ENCODE measurements around the gene F7.
"Not testable (repeated sequence)": the region's sequence is repeated elsewhere in the genome, so short reads cannot be mapped to it uniquely, and the experiment has no call there.

Gene F7

DNA sequence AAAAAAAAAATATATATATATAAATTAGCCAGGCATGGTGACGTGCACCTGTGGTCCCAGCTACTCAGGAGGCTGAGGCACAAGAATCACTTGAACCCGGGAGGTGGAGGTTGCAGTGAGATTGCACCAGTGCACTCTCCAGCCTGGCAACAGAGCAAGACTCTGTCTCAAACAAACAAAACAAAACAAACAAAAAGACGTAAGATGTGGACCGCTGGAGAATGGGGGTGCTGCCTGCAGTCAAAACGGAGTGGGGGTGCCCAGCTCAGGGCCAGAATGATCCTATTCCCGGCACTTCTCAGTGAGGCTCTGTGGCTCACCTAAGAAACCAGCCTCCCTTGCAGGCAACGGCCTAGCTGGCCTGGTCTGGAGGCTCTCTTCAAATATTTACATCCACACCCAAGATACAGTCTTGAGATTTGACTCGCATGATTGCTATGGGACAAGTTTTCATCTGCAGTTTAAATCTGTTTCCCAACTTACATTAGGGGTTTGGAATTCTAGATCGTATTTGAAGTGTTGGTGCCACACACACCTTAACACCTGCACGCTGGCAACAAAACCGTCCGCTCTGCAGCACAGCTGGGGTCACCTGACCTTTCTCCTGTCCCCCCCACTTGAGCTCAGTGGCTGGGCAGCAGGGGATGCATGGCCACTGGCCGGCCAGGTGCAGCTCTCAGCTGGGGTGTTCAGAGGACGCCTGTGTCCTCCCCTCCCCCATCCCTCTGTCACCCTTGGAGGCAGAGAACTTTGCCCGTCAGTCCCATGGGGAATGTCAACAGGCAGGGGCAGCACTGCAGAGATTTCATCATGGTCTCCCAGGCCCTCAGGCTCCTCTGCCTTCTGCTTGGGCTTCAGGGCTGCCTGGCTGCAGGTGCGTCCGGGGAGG, at the start of gene F7:
Gene F7, plus strand, starts transcription at position 760 of the 889 bp plus-strand sequence. Its CDS starts 51 bp downstream, at position 811.
- peaks cover 8% of the 10 kb centered on the region for H3K4me1 Mint-ChIP-seq (ENCODE audit: low read depth)
- no peak within 1 kb of the TSS for H3K4me3 Mint-ChIP-seq
- no peaks in the 10 kb centered on the region for H3K36me3 Mint-ChIP-seq (ENCODE audit: low read depth)
- no peaks in the 10 kb centered on the region for H3K9me3 Mint-ChIP-seq
- H3K27me3 Mint-ChIP-seq, result peaks cover 4% of the 10 kb centered on the region
- no peak within 1 kb of the TSS for H3K27ac Mint-ChIP-seq

DNA sequence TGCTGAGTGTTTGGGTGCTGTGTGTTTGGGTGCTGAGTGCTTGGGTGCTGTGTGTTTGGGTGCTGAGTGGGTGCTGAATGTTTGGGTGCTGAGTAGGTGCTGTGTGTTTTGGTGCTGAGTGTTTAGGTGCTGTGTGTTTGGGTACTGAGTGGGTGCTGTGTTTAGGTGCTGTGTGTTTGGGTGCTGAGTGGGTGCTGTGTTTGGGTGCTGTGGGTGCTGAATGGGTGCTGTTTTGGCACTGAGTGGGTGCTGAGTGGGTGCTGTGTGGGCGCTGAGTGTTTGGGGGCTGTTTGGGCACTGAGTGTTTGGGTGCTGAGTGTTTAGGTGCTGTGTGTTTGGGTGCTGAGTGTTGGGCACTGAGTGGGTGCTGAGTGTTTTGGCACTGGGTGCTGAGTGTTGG, 48.5 kb upstream of the F7 start:
- H3K4me3 Mint-ChIP-seq, result no peak overlapping the region
- H3K4me1 Mint-ChIP-seq (ENCODE audit: low read depth), result no peaks in the 10 kb centered on the region
- H3K27ac Mint-ChIP-seq, result no peak overlapping the region
- no peaks in the 10 kb centered on the region for H3K36me3 Mint-ChIP-seq (ENCODE audit: low read depth)
- H3K9me3 Mint-ChIP-seq, result no peaks in the 10 kb centered on the region
- no peaks in the 10 kb centered on the region for H3K27me3 Mint-ChIP-seq

DNA sequence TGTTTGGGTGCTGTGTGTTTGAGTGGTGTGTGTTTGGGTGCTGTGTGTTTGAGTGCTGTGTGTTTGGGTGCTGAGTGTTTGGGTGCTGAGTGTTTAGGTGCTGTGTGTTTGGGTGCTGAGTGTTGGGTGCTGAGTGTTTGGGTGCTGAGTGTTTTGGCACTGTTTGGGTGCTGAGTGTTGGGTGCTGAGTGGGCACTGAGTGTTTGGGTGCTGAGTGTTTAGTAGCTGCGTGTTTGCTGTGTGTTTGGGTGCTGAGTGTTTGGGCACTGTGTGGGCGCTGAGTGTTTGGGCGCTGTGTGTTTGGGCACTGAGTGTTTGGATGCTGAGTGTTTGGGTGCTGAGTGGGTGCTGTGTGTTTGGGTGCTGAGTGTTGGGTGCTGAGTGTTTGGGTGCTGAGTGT, 48.0 kb upstream of the F7 start:
- H3K36me3 Mint-ChIP-seq (ENCODE audit: low read depth); H3K4me3 Mint-ChIP-seq; H3K4me1 Mint-ChIP-seq (ENCODE audit: low read depth); H3K27ac Mint-ChIP-seq; H3K27me3 Mint-ChIP-seq; H3K9me3 Mint-ChIP-seq: not testable (repeated sequence)

DNA sequence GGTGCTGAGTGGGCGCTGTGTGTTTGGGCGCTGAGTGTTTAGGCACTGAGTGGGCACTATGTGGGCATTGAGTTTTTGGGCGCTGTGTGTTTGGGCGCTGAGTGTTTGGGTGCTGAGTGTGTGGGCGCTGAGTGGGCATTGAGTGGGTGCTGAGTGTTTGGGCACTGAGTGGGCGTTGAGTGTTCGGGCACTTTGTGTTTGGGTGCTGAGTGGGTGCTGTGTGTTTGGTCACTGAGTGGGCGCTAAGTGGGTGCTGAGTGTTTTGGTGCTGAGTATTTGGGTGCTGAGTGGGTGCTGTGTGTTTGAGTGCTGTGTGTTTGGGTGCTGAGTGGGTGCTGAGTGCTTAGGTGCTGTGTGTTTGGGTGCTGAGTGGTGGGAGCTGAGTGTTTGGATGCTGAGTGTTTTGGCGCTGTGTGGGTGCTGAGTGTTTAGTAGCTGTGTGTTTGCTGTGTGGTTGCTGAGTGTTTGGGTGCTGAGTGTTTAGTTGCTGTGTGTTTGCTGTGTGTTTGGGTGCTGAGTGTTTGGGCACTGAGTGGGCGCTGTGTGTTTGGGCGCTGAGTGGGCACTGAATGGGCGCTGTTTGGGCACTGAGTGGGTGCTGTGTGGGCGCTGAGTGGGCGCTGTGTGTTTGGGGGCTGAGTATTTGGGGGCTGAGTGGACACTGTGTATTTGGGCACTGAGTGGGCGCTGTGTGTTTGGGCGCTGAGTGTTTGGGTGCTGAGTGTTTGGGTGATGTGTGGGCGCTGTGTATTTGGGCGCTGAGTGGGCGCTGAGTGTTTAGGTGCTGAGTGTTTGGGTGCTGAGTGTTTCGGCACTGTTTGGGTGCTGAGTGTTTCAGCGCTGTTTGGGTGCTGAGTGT, 47.2 kb upstream of the F7 start:
- no peak overlapping the region for H3K4me3 Mint-ChIP-seq
- no peaks in the 10 kb centered on the region for H3K9me3 Mint-ChIP-seq
- no peaks in the 10 kb centered on the region for H3K27me3 Mint-ChIP-seq
- H3K36me3 Mint-ChIP-seq (ENCODE audit: low read depth), result no peaks in the 10 kb centered on the region
- no peaks in the 10 kb centered on the region for H3K4me1 Mint-ChIP-seq (ENCODE audit: low read depth)
- no peak overlapping the region for H3K27ac Mint-ChIP-seq

DNA sequence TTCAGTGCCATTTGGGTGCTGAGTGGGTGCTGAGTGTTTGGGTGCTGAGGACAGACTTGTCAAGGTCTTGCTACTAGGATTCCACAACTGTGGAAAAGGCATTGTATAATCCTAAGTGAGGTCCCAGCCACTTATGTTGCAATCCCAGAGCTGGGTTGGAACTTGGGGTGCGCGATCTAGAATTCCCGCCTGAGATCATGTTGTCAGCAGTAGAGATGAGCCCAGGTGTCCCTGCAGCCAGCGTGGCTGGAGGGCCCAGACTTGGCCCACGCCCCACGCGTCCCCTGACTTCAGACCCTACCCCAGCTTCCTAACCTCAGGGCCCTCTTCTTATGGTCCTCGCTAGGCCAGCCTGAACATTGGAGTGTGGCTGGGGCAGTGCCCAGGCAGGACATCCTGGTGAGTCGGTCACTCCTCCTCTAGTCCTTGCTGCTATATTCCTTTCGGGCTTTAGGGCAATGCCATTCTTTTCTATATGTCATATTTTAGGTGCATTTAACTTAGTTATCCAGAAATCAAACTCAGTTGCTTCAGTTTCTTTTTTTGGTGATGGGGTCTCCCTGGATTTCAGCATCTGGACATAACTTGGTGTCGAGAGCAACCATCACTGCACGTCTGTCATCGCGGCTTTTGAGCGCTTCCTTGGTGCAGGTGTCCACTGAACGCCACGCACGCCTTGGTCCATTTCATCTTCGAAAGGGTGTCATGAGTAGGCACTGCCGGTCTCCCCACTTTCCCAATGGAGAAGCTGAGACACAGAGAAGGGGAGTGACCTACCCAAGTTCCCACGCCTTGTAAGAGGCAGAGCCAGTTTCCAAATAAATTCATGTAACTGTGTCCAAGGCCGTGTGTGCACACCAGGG, 46.4 kb upstream of the F7 start:
- no peak overlapping the region for H3K27ac Mint-ChIP-seq
- H3K4me3 Mint-ChIP-seq, result no peak overlapping the region
- no peaks in the 10 kb centered on the region for H3K27me3 Mint-ChIP-seq
- no peaks in the 10 kb centered on the region for H3K4me1 Mint-ChIP-seq (ENCODE audit: low read depth)
- H3K9me3 Mint-ChIP-seq, result no peaks in the 10 kb centered on the region
- no peaks in the 10 kb centered on the region for H3K36me3 Mint-ChIP-seq (ENCODE audit: low read depth)

DNA sequence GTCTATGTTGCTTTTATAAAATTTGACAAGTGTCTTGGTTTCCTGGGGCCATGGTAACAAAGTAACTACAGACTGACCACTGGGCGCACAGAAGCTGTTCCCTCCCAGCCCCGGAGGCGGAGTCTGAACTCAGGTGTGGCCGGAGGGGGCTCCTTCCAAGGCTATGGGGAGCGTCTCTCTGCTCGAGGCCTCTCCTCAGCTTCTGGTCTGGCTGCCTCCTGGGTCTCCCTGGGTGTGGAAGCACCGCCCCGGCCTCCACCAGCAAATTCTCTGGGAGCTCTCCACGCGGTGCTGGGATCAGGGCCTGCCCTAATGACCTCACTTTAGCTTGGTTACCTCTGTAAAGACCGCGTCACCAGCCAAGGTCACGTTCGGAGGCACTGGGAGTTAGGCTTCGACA, 45.7 kb upstream of the F7 start:
- Mint-ChIP-seq H3K27me3 (no peaks in the 10 kb centered on the region), H3K36me3 (ENCODE audit: low read depth) (no peaks in the 10 kb centered on the region), H3K4me1 (ENCODE audit: low read depth) (no peaks in the 10 kb centered on the region), H3K9me3 (no peaks in the 10 kb centered on the region), H3K4me3 (no peak overlapping the region), H3K27ac (no peak overlapping the region)

DNA sequence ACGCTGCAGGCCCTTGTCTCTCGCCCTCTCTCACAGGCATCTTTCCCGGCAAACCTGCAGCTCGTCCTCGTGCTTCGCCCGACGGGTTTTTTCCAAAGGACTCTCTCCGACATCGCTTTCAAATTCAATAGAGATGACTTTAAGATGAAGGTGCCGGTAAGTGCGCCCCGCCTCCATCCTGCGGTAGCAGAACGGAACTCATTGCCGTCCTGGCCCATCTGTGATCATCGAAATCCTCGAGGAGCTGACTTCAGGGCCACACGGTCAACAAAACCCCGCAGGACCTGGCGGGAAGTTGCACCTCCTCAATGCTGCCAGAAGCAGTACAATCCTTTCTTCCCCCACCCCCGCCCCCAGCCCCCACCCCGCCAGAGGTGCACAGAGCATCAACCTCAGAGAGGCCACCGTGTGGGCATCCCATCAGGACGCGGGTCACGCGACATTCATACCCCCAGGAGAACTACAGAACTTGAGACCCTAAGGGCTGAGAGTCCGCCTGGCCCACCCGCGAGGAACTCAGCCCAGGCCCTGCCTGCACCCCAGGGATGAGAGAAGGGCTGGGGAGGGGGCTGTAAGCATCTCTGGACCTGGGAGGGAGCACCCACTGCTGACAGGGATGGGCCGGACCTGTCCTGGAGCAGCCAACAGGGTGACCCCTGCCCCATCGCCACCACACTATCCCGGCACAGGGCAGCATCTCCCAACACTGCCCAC, 44.9 kb upstream of the F7 start:
- Mint-ChIP-seq H3K27ac (no peak overlapping the region), H3K4me3 (no peak overlapping the region), H3K27me3 (no peaks in the 10 kb centered on the region), H3K9me3 (no peaks in the 10 kb centered on the region), H3K36me3 (ENCODE audit: low read depth) (no peaks in the 10 kb centered on the region), H3K4me1 (ENCODE audit: low read depth) (no peaks in the 10 kb centered on the region)

DNA sequence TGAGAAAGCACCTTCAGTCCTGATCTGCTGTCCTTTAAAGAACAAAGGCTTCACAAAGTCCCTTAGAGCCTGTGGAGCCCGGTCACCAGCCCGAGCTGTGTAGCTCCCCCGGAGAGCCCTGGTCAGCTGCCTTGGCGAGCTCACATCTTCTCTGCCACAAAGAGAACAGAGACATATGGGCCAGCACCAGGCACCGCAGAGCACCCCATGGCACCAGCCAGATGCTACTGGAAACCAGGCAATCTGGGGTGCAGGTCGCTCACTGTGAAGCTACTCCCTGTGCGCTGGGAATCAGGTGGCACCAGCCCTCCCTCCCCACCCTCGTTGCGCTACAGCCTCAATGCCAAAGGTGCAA, 44.3 kb upstream of the F7 start:
- no peaks in the 10 kb centered on the region for H3K4me1 Mint-ChIP-seq (ENCODE audit: low read depth)
- H3K36me3 Mint-ChIP-seq (ENCODE audit: low read depth), result no peaks in the 10 kb centered on the region
- no peak overlapping the region for H3K4me3 Mint-ChIP-seq
- H3K27ac Mint-ChIP-seq, result no peak overlapping the region
- no peaks in the 10 kb centered on the region for H3K27me3 Mint-ChIP-seq
- no peaks in the 10 kb centered on the region for H3K9me3 Mint-ChIP-seq

DNA sequence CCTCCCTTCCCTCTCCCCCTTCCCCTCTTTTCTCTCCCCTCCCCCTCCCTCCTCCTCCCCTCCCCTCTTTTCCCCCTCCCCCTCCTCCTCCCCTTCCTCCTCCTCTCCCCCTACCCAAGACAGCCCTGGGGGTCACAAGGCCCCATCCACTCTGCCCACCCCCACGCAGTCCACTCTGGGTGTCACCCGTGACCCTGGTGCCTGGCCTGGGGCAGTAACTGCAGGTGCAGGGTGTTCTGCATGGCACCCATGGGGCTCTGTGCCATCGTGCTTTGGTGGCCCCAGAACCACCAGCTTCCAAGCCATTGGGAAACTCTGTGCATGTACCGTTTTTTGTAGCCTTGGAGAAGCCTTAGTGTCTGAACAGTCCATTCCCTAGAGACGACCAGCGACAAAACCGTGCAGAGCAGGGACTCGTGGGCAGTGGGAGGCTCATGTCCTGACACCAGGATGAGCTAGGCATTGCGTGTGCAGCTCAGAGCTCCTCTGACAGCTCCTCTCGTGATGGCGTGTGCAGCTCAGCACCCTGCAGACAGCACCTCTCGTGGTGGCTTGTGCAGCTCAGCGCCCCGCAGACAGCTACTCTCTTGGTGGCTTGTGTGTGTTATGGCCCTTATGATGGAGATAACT, 43.7 kb upstream of the F7 start:
- Mint-ChIP-seq H3K9me3 (no peaks in the 10 kb centered on the region), H3K4me3 (no peak overlapping the region), H3K27ac (no peak overlapping the region), H3K27me3 (no peaks in the 10 kb centered on the region), H3K36me3 (ENCODE audit: low read depth) (no peaks in the 10 kb centered on the region), H3K4me1 (ENCODE audit: low read depth) (no peaks in the 10 kb centered on the region)

DNA sequence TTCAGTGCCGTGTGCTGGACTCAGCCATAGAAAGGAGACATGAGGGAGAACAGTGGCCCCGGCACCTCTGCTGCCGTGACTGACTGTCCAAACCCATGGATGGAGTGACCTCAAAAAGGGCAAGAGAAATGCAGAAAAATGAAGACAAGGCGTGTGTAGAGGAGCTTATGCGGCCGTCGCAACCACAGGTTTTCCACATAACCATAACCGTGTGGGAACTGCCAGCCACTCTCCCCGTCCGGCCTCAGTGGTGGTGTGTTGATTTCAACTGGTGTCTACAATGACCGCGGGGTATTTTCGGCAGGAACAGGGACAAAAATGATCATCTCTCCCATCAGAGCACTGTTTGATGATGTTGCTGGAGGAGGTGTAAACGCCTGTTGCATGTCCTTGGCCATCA, 42.9 kb upstream of the F7 start:
- no peaks in the 10 kb centered on the region for H3K9me3 Mint-ChIP-seq
- no peaks in the 10 kb centered on the region for H3K4me1 Mint-ChIP-seq (ENCODE audit: low read depth)
- H3K27me3 Mint-ChIP-seq, result no peaks in the 10 kb centered on the region
- H3K27ac Mint-ChIP-seq, result no peak overlapping the region
- no peak overlapping the region for H3K4me3 Mint-ChIP-seq
- no peaks in the 10 kb centered on the region for H3K36me3 Mint-ChIP-seq (ENCODE audit: low read depth)

DNA sequence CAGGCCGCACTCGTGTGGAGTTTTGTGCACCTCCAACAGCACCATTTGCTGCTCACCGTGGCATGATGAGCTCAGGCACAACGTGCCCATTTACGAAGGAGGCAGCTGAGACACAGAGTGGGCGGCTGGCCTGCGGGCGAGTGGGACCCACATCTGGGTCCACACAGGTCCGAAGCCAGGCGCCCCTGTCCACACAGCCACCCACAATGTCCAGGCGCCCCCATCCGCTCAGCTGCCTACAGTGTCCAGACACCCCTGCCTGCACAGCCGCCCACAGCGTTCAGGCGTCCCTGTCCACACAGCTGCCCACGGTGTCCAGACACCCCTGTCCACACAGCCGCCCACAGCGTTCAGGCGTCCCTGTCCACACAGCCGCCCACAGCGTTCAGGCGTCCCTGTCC, 42.5 kb upstream of the F7 start:
- no peak overlapping the region for H3K4me3 Mint-ChIP-seq
- H3K9me3 Mint-ChIP-seq, result no peaks in the 10 kb centered on the region
- H3K4me1 Mint-ChIP-seq (ENCODE audit: low read depth), result no peaks in the 10 kb centered on the region
- H3K27me3 Mint-ChIP-seq, result no peaks in the 10 kb centered on the region
- H3K36me3 Mint-ChIP-seq (ENCODE audit: low read depth), result no peaks in the 10 kb centered on the region
- H3K27ac Mint-ChIP-seq, result no peak overlapping the region

DNA sequence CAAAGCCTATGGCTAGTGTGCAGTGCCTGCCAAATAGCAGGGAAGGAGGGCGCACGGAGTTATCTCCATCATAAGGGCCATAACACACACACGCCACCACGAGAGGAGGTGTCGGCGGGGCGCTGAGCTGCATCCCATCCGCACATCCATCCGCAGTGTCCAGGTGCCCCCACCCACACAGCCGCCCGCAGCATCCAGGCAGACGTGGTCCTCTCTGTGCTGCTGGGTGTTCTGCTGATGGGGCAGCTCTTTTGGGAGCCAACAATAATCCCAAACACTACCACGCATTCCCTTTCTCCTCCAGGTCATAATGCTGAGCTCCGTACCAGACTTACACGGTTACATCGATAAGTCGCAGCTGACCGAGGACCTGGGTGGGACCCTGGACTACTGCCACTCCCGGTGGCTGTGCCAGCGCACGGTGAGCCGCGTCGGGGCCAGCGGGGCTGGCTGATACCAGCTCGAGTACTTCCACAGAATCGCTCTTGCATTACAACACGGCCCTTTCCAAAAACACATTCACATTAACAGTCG, 41.5 kb upstream of the F7 start:
- no peaks in the 10 kb centered on the region for H3K27me3 Mint-ChIP-seq
- no peaks in the 10 kb centered on the region for H3K36me3 Mint-ChIP-seq (ENCODE audit: low read depth)
- no peaks in the 10 kb centered on the region for H3K4me1 Mint-ChIP-seq (ENCODE audit: low read depth)
- H3K9me3 Mint-ChIP-seq, result no peaks in the 10 kb centered on the region
- no peak overlapping the region for H3K4me3 Mint-ChIP-seq
- H3K27ac Mint-ChIP-seq, result no peak overlapping the region

DNA sequence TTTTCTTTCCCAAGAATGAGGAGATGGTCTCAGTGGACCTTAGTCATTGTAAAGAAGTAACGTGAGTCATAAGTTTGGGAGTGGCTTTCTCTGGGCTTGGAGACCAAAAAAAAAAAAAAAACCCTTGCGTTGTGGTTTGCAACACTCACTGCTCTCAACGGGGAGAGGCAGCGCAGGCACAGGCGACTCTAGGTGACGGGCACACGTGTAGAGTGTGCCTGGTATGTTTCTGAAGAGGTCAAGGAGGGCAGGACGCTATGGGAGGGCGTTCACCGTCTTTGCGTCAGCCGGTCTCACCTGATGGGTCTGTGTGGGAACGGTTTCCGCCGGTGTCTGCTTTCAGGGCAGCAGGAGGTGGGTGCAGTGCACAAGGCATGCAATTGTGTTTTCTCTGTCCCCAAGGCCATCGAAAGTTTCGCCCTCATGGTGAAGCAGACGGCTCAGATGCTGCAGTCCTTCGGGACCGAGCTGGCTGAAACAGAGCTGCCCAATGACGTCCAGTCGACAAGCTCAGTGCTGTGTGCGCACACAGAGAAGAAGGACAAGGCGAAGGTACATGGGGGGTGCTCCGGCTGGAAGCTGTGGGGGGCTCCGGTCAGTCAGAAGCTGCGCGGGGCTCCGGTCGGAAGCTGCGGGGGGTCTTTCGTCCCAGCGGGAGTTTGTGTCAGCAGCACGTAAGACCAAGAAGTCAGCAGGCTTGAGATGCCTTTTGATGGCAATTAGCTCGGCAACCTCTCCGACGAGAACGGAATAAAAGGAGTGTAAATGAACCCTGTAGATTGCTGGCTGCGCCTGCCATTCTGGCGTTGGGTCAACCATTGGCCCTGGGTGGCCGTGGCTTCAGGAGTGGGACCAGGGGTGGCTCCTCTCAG, 40.8 kb upstream of the F7 start:
- H3K36me3 Mint-ChIP-seq (ENCODE audit: low read depth), result no peaks in the 10 kb centered on the region
- no peak overlapping the region for H3K27ac Mint-ChIP-seq
- no peaks in the 10 kb centered on the region for H3K27me3 Mint-ChIP-seq
- no peaks in the 10 kb centered on the region for H3K9me3 Mint-ChIP-seq
- H3K4me3 Mint-ChIP-seq, result no peak overlapping the region
- H3K4me1 Mint-ChIP-seq (ENCODE audit: low read depth), result no peaks in the 10 kb centered on the region
